Fibroblast of lung (primary cell): ENCODE measurements around the gene PLEKHA5.

Source experiments
- EZH2 ChIP-seq: IDR thresholded peaks from 2 replicates; pipeline ENCODE4 v1.5.1; 2012; ENCODE audit warnings: low read length, control low read depth, mild to moderate bottlenecking; ENCODE audit errors: missing control alignments
- TF ChIP-seq, protein P1 (sequence below), 2 donors: IDR thresholded peaks in 1 of 2; conservative IDR thresholded peaks in 1 of 2; 1 replicate in 1 of 2; 2 replicates in 1 of 2; pipeline ENCODE4 v1.5.1; 2011 to 2012; ENCODE audit warnings: low read length in 2 of 2, control low read depth in 1 of 2, inconsistent platforms in 1 of 2, low read depth in 1 of 2, mild to moderate bottlenecking in 1 of 2

DNA sequence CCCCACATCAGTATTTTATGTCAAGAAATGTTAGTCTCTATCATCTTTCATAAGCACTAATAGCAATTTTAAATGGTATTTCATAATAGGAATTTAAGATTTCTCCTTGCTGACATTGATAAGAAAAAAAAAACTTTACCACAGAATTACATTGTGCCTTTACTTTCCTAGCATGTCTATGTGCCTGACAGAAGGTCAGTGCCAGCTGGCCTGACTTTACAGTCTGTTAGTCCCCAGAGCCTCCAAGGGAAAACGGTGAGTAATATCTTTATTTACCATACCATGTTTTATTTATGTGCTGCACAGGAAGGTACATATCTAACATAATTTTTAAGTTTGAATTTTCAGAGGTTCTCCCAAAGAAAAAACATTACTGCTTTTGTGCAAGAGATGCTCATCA lies 157.8 kb downstream of the PLEKHA5 start:
- TF ChIP-seq, protein P1, sequence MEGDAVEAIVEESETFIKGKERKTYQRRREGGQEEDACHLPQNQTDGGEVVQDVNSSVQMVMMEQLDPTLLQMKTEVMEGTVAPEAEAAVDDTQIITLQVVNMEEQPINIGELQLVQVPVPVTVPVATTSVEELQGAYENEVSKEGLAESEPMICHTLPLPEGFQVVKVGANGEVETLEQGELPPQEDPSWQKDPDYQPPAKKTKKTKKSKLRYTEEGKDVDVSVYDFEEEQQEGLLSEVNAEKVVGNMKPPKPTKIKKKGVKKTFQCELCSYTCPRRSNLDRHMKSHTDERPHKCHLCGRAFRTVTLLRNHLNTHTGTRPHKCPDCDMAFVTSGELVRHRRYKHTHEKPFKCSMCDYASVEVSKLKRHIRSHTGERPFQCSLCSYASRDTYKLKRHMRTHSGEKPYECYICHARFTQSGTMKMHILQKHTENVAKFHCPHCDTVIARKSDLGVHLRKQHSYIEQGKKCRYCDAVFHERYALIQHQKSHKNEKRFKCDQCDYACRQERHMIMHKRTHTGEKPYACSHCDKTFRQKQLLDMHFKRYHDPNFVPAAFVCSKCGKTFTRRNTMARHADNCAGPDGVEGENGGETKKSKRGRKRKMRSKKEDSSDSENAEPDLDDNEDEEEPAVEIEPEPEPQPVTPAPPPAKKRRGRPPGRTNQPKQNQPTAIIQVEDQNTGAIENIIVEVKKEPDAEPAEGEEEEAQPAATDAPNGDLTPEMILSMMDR (conservative IDR thresholded peaks at IDR 0.05 in 1 of 2, IDR thresholded peaks at IDR 0.05 in 1 of 2; ENCODE audit: low read depth in 1 of 2, low read length in 2 of 2), result no peak
- no peak for TF ChIP-seq EZH2
